ENCODE measurements around the gene REEP3.
"Not testable (repeated sequence)": the region's sequence is repeated elsewhere in the genome, so short reads cannot be mapped to it uniquely, and the experiment has no call there.

The REEP3 gene

GRCh38 chr10:63553473-63553872 is 32.3 kb downstream of the REEP3 start:
- no peak for DNase-seq

GRCh38 chr10:63554657-63555056 is 33.5 kb downstream of the REEP3 start:
- peak in 1 of 2 donors; percentile 90 for DNase-seq

- no peak for DNase-seq
Measured at GRCh38 chr10:63555330-63555729, 34.1 kb downstream of the REEP3 start.

GRCh38 chr10:63558132-63558784 is 37.1 kb downstream of the REEP3 start:
- no peak for DNase-seq

- no peak for DNase-seq
Measured at GRCh38 chr10:63561341-63561740, 40.1 kb downstream of the REEP3 start.

- DNase-seq, result no peak
Measured at GRCh38 chr10:63562391-63562790, 41.2 kb downstream of the REEP3 start.

- no peak for DNase-seq
Measured at GRCh38 chr10:63562857-63563256, 41.7 kb downstream of the REEP3 start.

- no peak for DNase-seq
Measured at GRCh38 chr10:63563623-63564022, 42.4 kb downstream of the REEP3 start.

GRCh38 chr10:63564731-63565130 is 43.5 kb downstream of the REEP3 start:
- DNase-seq, result not testable (repeated sequence)

- no peak for DNase-seq
Measured at GRCh38 chr10:63573068-63573697, 52.0 kb downstream of the REEP3 start.

GRCh38 chr10:63574011-63574410 is 52.8 kb downstream of the REEP3 start:
- no peak for DNase-seq

- no peak for DNase-seq
Measured at GRCh38 chr10:63576501-63576900, 55.3 kb downstream of the REEP3 start.

- DNase-seq, result no peak
Measured at GRCh38 chr10:63578501-63578900, 57.3 kb downstream of the REEP3 start.

GRCh38 chr10:63579371-63580014 is 58.3 kb downstream of the REEP3 start:
- DNase-seq, result no peak

- no peak for DNase-seq
Measured at GRCh38 chr10:63582690-63583089, 61.5 kb downstream of the REEP3 start.

GRCh38 chr10:63583397-63583796 is 62.2 kb downstream of the REEP3 start:
- DNase-seq, result no peak

- no peak for DNase-seq
Measured at GRCh38 chr10:63583909-63584724, 62.9 kb downstream of the REEP3 start.

GRCh38 chr10:63584725-63585035 is 63.5 kb downstream of the REEP3 start:
- DNase-seq, result no peak

GRCh38 chr10:63585041-63585440 is 63.8 kb downstream of the REEP3 start:
- no peak for DNase-seq

GRCh38 chr10:63586043-63586442 is 64.8 kb downstream of the REEP3 start:
- no peak for DNase-seq

GRCh38 chr10:63587191-63587590 is 66.0 kb downstream of the REEP3 start:
- DNase-seq, result no peak

- DNase-seq, result no peak
Measured at GRCh38 chr10:63588436-63589167, 67.4 kb downstream of the REEP3 start.

Data from bone marrow (tissue), 2 donors.